HUDEP-2 (cell line): ENCODE data around the gene NR3C1.

ENCODE experiments used
- DNase-seq, 76 experiments: peaks; one replicate each; lab custom pipeline; 2025; ENCODE audit not compliant: unreplicated experiment in 76 of 76; lab: John Stamatoyannopoulos, UW

The NR3C1 gene

GRCh38 chr5:143271431-143271830 lies 132.1 kb downstream of the NR3C1 start:
- no peak for DNase-seq

- DNase-seq: no peak
These were observed 135.1 kb downstream of the NR3C1 start for GRCh38 chr5:143268388-143268787.

GRCh38 chr5:143267186-143267585 lies 136.3 kb downstream of the NR3C1 start:
- no peak for DNase-seq

- no peak for DNase-seq
These were observed 137.5 kb downstream of the NR3C1 start for GRCh38 chr5:143265995-143266394.

GRCh38 chr5:143263272-143263810 lies 140.1 kb downstream of the NR3C1 start:
- DNase-seq: no peak

- no peak for DNase-seq
These were observed 140.9 kb downstream of the NR3C1 start for GRCh38 chr5:143262393-143263174.

DNA sequence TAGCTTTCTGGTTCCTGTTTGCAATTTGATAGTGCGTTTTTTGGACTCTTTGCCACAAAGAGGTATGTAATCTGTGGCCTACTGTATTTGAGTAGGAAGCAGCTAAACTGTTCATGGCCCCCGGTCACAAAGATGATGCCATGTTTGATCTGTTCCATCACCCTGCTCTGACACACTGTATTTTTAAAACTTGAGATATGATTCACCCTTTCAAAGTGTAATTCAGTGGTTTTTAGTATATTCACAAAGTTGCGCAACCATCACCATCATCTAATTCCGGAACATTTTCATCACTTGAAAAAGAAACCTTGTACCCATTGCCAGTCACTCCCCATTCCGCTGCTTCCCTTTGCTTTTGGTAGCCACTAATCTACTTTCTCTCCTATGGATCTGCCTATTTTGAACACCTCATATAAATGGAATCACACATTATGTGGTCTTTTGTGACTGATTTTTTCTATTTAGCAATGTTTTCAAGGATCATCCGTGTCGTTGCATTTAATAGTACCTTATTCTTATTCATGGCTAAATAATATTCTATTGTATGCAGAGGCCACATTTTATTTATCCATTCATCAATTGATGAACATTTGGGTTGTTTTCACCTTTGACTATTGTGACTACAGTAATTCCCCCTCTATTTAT lies 141.6 kb downstream of the NR3C1 start:
- DNase-seq: no peak

GRCh38 chr5:143259254-143259605 lies 144.3 kb downstream of the NR3C1 start:
- DNase-seq: no peak

DNA sequence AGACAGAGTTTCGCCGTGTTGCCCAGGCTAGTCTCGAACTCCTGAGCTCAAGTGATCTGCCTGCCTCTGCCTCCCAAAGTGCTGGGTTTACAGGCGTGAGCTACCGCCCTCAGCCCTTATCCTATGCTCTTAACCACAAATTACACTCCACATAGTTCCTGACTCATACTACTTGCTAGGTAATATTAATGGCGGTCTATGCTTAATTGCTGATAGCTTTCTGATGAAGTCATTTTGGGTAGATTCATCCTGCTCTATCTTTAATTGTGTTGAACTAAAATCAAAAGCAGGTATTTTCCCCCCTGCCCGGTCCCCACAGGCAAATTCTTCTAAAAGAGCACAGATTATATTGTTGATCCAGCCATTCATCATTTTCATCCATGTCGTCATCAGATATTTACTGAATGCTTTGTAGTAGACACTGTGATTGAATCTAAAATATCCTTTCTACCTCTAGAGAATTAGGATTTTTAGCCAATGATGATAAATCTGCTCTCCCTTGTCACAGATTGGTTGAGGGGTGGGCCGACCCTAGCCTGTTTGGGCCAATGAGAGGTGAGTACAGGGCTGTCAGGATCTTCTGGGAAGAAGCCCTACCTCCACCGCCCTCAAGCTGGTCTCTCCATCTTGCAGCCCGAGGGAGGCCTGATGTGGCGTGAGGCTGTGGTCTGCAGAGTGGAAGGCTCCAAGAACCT lies 144.8 kb downstream of the NR3C1 start:
- DNase-seq: no peak

GRCh38 chr5:143254819-143255218 lies 148.7 kb downstream of the NR3C1 start:
- no peak for DNase-seq

- DNase-seq: no peak
These were observed 151.5 kb downstream of the NR3C1 start for GRCh38 chr5:143251946-143252345.

- no peak for DNase-seq
These were observed 152.3 kb downstream of the NR3C1 start for GRCh38 chr5:143251190-143251589.

- no peak for DNase-seq
These were observed 153.6 kb downstream of the NR3C1 start for GRCh38 chr5:143249851-143250250.

DNA sequence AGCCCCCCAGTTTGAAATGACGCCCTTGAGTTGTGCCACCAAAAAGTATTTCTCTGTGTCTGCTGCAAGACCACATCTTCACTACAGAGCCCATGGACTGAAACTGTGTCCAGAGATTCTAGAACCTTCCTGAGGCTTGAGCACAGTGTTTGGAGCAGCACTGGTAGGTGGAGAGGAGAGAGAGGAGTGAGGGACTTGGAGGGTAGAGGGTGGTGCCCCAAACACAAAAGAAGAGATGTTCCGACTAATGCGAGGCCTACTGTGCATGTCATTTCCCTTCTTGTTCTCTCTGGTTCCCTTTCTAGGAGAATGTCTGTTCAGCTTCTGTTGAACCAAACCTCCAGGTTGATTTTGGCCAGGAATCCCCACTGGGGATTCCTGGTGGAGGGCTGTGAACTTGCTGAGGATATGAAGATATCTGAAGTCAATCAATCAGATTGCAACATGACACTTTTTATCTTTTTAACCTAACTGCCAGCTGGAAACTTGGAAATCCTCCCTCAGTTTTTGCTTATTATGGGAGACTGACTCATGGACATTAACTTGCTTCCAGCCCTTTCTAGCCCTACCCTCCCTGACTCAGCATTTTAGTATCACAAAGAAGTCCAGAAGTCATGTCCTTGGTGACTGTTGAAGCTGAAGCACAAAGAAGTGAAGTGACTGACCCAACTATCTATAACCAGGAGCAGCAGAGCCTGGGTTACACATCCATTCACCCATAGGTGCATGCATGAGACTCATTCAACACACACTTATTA lies 154.5 kb downstream of the NR3C1 start:
- DNase-seq: peak in 37 of 76 experiments; percentile 4 to 65 (median 40)

DNA sequence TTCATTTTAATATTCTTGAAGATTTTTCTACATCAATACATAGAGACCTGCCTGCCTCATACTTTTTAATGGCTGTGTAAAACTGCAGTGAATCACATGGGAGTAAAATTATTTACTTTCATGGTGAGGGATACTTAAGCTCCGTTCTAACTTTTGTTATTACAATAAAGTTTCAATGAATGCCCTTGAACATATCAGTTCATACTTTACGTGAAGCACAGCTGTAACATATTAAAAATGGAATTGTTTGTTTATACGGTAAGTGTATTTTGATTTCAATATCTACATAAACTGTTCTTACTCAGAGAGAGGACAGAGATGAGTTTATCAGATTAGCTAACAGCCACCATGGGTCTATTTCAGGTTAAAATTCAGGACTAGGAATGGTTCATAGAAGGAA lies 155.1 kb downstream of the NR3C1 start:
- no peak for DNase-seq

DNA sequence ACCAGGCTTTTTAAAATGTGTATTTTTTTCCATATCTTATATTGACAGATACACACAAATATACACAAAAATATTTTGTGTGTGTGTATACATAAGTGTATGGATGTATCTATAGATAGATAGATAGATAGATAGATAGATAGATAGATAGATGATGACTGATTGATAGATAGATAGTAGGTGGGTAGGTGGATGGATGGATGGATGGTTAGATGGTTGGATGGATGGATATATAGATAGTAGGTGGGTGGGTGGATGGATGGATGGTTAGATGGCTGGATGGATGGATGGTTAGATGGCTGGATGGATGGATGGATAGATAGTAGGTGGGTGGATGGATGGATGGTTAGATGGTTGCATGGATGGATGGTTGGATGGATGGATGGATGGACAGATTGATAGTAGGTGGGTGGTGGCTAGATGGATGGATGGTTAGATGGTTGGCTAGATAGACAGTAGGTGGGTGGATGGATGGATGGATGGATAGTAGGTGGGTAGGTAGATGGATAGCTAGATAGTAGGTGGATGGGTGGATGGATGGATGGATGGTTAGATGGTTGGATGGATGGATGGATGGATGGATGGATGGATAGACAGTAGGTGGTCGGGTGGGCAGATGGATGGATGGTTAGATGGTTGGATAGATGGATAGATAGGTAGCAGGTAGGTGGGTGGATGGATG lies 156.2 kb downstream of the NR3C1 start:
- no peak for DNase-seq

DNA sequence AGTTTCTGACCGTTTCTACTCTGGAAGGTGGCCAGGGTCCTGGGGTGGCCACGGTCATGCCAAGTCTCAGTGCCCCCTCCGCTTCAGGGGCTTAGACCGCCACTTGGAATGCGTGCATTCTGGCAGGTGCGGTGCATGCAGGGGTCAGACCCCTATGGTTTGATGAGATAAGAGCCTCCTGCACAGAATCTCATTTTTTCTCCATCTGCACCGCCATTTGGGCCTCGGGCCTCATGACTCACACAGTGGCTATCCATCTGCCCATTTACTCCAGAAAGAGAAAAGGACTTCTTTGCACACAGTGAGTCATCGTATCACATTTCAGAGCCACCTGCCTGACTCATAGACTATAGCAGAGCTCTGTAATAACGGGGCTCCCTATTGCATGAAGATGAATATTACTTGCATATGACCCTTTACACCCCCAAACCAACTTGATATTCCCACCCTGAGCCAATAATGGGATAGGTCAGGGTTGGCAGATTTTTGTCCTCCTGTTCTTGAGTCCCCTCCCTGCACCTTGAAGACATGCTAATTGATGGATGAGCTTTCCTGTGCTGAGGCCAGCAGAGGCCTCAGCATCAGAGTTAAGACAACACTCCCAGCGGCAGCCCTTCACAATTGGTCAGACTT lies 157.4 kb downstream of the NR3C1 start:
- DNase-seq: peak in 42 of 76 experiments; percentile 1 to 78 (median 31)

- no peak for DNase-seq
These were observed 158.5 kb downstream of the NR3C1 start for GRCh38 chr5:143244990-143245389.

DNA sequence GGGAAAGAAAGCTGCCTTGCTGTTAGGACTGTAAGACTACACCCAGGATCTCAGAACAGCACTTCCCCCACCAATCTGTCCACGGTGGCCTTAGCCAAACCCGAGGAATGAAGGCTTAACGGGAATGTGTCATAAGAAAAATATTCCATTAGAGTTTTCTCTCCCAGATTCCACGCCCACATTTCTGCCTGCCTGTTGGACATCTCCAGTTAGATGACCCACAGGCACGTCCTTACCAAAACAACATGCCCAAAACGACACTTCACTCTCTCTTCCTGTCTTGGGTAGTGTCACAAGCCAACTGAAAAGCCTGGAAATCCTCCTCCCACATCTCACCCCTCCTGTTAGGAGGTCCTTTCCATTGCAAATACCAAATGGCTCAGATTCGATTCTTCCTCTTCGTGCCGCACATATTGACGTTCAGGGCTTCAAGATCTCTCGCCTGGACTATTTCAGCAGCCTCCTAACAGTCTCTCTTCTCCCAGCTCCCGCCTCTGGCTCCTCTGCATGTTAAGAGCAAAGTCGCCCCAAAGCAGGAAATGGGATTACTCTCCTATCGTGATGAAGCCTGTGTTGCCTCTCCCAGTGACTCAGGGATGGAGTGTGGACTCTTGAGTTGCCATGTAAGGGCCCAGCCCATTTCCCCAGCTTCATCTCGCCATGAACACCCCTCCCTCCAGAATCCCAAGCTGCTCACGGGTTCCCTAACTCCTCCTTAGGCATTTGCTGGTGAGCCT lies 159.3 kb downstream of the NR3C1 start:
- no peak for DNase-seq
